NT2/D1 (cell line): ENCODE data around the gene PARK7.

ENCODE experiments used
- YY1 ChIP-seq: IDR thresholded peaks from 2 replicates; pipeline ENCODE4 v1.6.1; 2011; ENCODE audit not compliant: insufficient read length, insufficient read depth
- ZNF274 ChIP-seq: IDR thresholded peaks from 2 replicates; pipeline ENCODE4 v1.6.1; 2011; ENCODE audit warnings: mild to moderate bottlenecking, low read depth, low read length

DNA sequence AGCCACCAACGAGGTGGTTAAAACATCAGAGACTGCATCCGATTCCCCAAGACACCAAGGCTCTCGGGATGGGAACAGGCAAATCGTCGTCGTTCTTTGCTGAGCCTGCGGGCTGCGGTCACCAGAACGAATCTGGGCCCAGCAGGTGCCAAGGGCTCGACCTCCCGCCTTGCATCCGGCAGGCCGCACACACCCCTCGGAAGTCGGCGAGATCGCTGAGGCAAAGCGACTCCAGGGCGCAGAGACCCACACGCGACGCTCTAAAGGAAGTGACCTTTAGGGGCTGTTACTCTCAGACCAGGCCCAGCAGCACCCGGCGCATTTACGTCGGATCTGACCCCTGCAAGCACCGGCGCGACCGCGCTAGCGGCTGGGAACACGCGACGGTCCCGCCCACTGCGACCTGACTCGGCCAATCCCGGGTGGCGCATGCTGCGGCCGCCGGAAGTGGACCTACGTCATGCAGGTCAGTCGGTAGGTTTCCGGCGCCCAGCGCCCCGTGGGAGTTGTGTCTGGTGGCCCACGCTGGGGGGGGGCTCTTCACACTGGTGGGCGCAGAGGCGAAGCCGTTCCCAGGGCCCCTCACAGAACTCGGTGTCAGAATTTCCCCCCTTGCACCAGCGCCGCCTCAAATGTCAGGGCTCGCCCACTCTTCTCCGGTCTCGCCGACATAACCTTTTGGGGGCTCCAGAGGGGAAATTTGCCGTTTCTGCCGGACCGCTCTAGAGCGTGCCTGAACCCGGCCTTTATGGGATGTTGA is 7.5 kb upstream of the PARK7 start:
- TF ChIP-seq YY1 (no peak), ZNF274 (no peak)
